Uterus (tissue), 4 donors: ENCODE results near the gene ASB1. TPM values are rescaled to one million over a fixed set of nuclear protein-coding genes. Genes with fewer than 3 reads are reported as not detected.

ENCODE experiments used
- DNase-seq, 2 donors: peaks; one replicate each; pipeline ENCODE4 v3.0.0-alpha.2; 2019 to 2020
- H3K27ac ChIP-seq, 2 donors: fragments of 200-600 bp; sonication (generic); 1 replicate in 1 of 2; 2 replicates in 1 of 2; pipeline ENCODE4 v1.5.1; 2016 to 2018
- H3K27me3 ChIP-seq, 2 donors: fragments of 200-600 bp; sonication (generic); one replicate each; pipeline ENCODE4 v1.5.1; 2018 to 2019; ENCODE audit warnings: control low read depth in 1 of 2
- H3K36me3 ChIP-seq, 2 donors: fragments of 200-600 bp; sonication (generic); one replicate each; pipeline ENCODE4 v1.5.1; 2019; ENCODE audit warnings: control low read depth in 1 of 2
- H3K4me1 ChIP-seq, 2 donors: fragments of 200-600 bp; sonication (generic); one replicate each; pipeline ENCODE4 v1.5.1; 2018 to 2019; ENCODE audit warnings: control low read depth in 1 of 2
- H3K4me3 ChIP-seq, 2 donors: fragments of 200-600 bp; sonication (generic); 1 replicate in 1 of 2; 2 replicates in 1 of 2; pipeline ENCODE4 v1.5.1; 2018 to 2019; ENCODE audit warnings: mild to moderate bottlenecking in 1 of 2
- H3K9me3 ChIP-seq, 2 donors: fragments of 200-600 bp; sonication (generic); one replicate each; pipeline ENCODE4 v1.5.1; 2019; ENCODE audit warnings: control low read depth in 1 of 2
- CTCF ChIP-seq, 4 experiments: fragments of 200-600 bp in 2 of 4; fragments of 450-650 bp in 2 of 4; sonication (generic) in 2 of 4; IDR thresholded peaks; one replicate each; pipeline ENCODE4 v1.5.1; 2016 to 2019; ENCODE audit warnings: antibody characterized with exemption in 4 of 4, mild to moderate bottlenecking in 2 of 4, moderate library complexity in 1 of 4
- POLR2A ChIP-seq, 2 donors: fragments of 450-650 bp; IDR thresholded peaks; one replicate each; pipeline ENCODE4 v1.6.1; 2016; ENCODE audit warnings: antibody characterized with exemption in 2 of 2, mild to moderate bottlenecking in 1 of 2, moderate library complexity in 1 of 2
- intact Hi-C: fragments of 100-400 bp; cut with DNase I; formaldehyde crosslinking; loops from one replicate; pipeline ENCODE4 v1.15.1; 2023; ENCODE audit warnings: low total_unique reads
- total RNA-seq, 4 donors: library from RNA; depleted of rRNA in 3 of 4; stranded (reverse); fragments of >200 nt in 3 of 4; gene quantifications; one replicate each; pipeline versions ENCODE4 v1.1.0 to v1.2.4, GENCODE V29; 2014 to 2023
- donor health status: DM: yes; HTN: yes; CAD: no.

The ASB1 gene
- total RNA-seq, 4 donors from 2014 or later: 4.9 to 40.5 (median 18.6) TPM

DNA sequence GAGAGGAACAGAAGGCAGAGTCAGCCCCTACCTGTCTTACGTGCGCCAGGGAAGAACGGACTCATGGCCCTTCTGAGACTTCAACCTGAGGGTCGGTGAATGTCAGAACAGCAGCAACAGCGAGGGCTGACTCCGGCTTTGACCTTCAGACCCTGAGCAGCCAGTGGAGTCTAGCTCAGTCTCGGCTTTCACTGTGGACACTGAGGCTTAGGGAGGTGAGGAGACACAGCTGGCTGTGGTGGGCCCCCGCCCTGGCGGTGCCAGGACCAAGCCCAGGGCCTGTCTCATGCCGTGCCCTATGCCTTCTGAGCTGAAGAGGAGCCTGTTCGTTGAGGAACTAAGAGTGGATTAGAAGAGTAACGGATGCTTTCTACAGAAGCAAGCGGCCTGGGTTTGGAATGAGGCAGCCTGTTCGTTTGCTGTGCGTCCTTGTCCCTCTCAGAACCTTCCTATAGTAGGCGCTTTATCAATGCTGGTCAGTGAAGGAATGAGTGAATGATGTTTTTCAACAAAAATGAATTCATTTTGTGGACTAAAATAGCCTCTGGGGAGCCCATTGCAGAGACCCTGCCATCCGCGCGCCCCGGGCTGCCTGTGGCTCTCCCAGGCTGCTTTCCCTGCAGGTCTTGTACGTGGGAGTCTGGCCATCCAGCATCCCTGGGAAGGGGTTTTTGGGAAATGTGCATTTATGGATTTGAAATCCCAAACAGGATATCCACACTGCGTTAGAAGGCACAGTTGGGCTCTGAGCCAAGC lies 38.9 kb downstream of the ASB1 start:
- H3K27me3 ChIP-seq: no peaks in the 10 kb centered on the region
- H3K9me3 ChIP-seq: no peaks in the 10 kb centered on the region
- H3K4me1 ChIP-seq: no peaks in the 10 kb centered on the region
- intact Hi-C loops: no loop called here
- H3K27ac ChIP-seq: no peak overlapping the region
- H3K4me3 ChIP-seq: no peak overlapping the region
- no peaks in the 10 kb centered on the region for H3K36me3 ChIP-seq
- TF ChIP-seq POLR2A (IDR thresholded peaks at IDR 0.05): no peak
- no peak for TF ChIP-seq CTCF (IDR thresholded peaks at IDR 0.05)
- DNase-seq: no peak

GRCh38 chr2:238466243-238466756 lies 39.6 kb downstream of the ASB1 start:
- no peak overlapping the region for H3K27ac ChIP-seq
- no peak for DNase-seq
- intact Hi-C loops: no loop called here
- H3K36me3 ChIP-seq: no peaks in the 10 kb centered on the region
- H3K4me3 ChIP-seq: no peak overlapping the region
- no peaks in the 10 kb centered on the region for H3K9me3 ChIP-seq
- H3K4me1 ChIP-seq: no peaks in the 10 kb centered on the region
- no peaks in the 10 kb centered on the region for H3K27me3 ChIP-seq
- TF ChIP-seq POLR2A (IDR thresholded peaks at IDR 0.05): no peak
- no peak for TF ChIP-seq CTCF (IDR thresholded peaks at IDR 0.05)

GRCh38 chr2:238467062-238467461 lies 40.3 kb downstream of the ASB1 start:
- H3K4me1 ChIP-seq: no peaks in the 10 kb centered on the region
- DNase-seq: no peak
- no peak for TF ChIP-seq POLR2A (IDR thresholded peaks at IDR 0.05)
- no peak for TF ChIP-seq CTCF (IDR thresholded peaks at IDR 0.05)
- H3K27me3 ChIP-seq: no peaks in the 10 kb centered on the region
- no peaks in the 10 kb centered on the region for H3K36me3 ChIP-seq
- H3K4me3 ChIP-seq: no peak overlapping the region
- intact Hi-C loops: no loop called here
- no peak overlapping the region for H3K27ac ChIP-seq
- no peaks in the 10 kb centered on the region for H3K9me3 ChIP-seq

GRCh38 chr2:238467792-238468191 lies 41.1 kb downstream of the ASB1 start:
- H3K36me3 ChIP-seq: no peaks in the 10 kb centered on the region
- no peak overlapping the region for H3K4me3 ChIP-seq
- TF ChIP-seq POLR2A (IDR thresholded peaks at IDR 0.05): no peak
- TF ChIP-seq CTCF (IDR thresholded peaks at IDR 0.05): no peak
- no peaks in the 10 kb centered on the region for H3K4me1 ChIP-seq
- DNase-seq: no peak
- no peaks in the 10 kb centered on the region for H3K9me3 ChIP-seq
- no peaks in the 10 kb centered on the region for H3K27me3 ChIP-seq
- H3K27ac ChIP-seq: no peak overlapping the region
- intact Hi-C loops: no loop called here

- TF ChIP-seq CTCF (IDR thresholded peaks at IDR 0.05) (no peak), POLR2A (IDR thresholded peaks at IDR 0.05) (no peak)
- Histone ChIP-seq H3K9me3 (no peaks in the 10 kb centered on the region), H3K4me1 (no peaks in the 10 kb centered on the region), H3K36me3 (no peaks in the 10 kb centered on the region), H3K4me3 (no peak overlapping the region), H3K27ac (no peak overlapping the region), H3K27me3 (no peaks in the 10 kb centered on the region)
- intact Hi-C loops: no loop called here
- DNase-seq: no peak
Measured at GRCh38 chr2:238469155-238469554, 42.4 kb downstream of the ASB1 start.
